OCI-LY3 (cell line): ENCODE results near the gene LRP2BP.
"Not testable (repeated sequence)": the region's sequence is repeated elsewhere in the genome, so short reads cannot be mapped to it uniquely, and the experiment has no call there.

ENCODE experiments used
- H2AFZ ChIP-seq: fragments of 200-600, 300-600 bp; shearing (Covaris generic); 2 replicates; pipeline ENCODE4 v1.6.0; 2014; ENCODE audit warnings: antibody characterized with exemption, low read depth, low read length
- H3K27ac ChIP-seq: fragments of 200-600, 300-600 bp; sonication (generic); 2 replicates; pipeline ENCODE4 v1.5.1; 2014; ENCODE audit warnings: mild to moderate bottlenecking, low read length, moderate library complexity, mixed read lengths
- H3K27me3 ChIP-seq: fragments of 200-600, 300-600 bp; sonication (generic); 2 replicates; pipeline ENCODE4 v1.6.1; 2014; ENCODE audit warnings: low read depth, low read length, mixed read lengths
- H3K36me3 ChIP-seq: fragments of 200-600, 300-600 bp; sonication (generic); replicated peaks from 2 replicates; pipeline ENCODE3; 2014; ENCODE audit warnings: low read depth, low read length, mixed read lengths
- H3K4me1 ChIP-seq: fragments of 300-600, 200-600 bp; sonication (generic); 2 replicates; pipeline ENCODE4 v1.6.1; 2014; ENCODE audit warnings: low read length, mixed read lengths
- H3K4me2 ChIP-seq: fragments of 200-600, 300-600 bp; sonication (generic); 2 replicates; pipeline ENCODE4 v1.6.1; 2014; ENCODE audit warnings: low read length, mixed read lengths
- H3K4me3 ChIP-seq: fragments of 300-600, 200-600 bp; sonication (generic); 2 replicates; pipeline ENCODE4 v1.5.1; 2014; ENCODE audit warnings: antibody characterized with exemption, mild to moderate bottlenecking, low read length, moderate library complexity
- H3K79me2 ChIP-seq: fragments of 300-600, 200-600 bp; shearing (Covaris generic); 2 replicates; pipeline ENCODE4 v1.6.1; 2014; ENCODE audit warnings: mild to moderate bottlenecking, low read length, mixed read lengths
- H3K9ac ChIP-seq: fragments of 300-600, 200-600 bp; shearing (Covaris generic); 2 replicates; pipeline ENCODE4 v1.6.0; 2014; ENCODE audit warnings: mild to moderate bottlenecking, low read length, moderate library complexity
- H3K9me3 ChIP-seq: fragments of 200-600, 300-600 bp; shearing (Covaris generic); 2 replicates; pipeline ENCODE4 v1.6.1; 2014; ENCODE audit warnings: low read length, mixed read lengths; ENCODE audit not compliant: insufficient read depth
- H4K20me1 ChIP-seq: fragments of 200-600, 300-600 bp; sonication (generic); 2 replicates; pipeline ENCODE4 v1.6.1; 2016; ENCODE audit warnings: low read length, mixed read lengths; ENCODE audit not compliant: insufficient read depth
- CTCF ChIP-seq: fragments of 200-600, 300-600 bp; sonication (generic); IDR thresholded peaks from 2 replicates; pipeline ENCODE4 v1.5.1; 2014; ENCODE audit warnings: antibody characterized with exemption, low read length, low read depth
- EZH2phosphoT487 ChIP-seq: fragments of 200-600 bp; shearing (Covaris generic); IDR thresholded peaks from 2 replicates; pipeline ENCODE4 v1.6.1; 2018; ENCODE audit warnings: antibody characterized with exemption, mixed run types, low read depth

LRP2BP gene

GRCh38 chr4:185334326-185334725, 61.4 kb downstream of the LRP2BP start:
- Histone ChIP-seq H4K20me1 (no peaks in the 10 kb centered on the region), H3K9ac (no peak overlapping the region), H3K4me2 (no peak overlapping the region), H3K27me3 (no peaks in the 10 kb centered on the region), H2AFZ (no peak overlapping the region), H3K4me3 (no peak overlapping the region), H3K4me1 (no peaks in the 10 kb centered on the region), H3K9me3 (no peaks in the 10 kb centered on the region), H3K36me3 (no peaks in the 10 kb centered on the region), H3K27ac (no peak overlapping the region), H3K79me2 (no peaks in the 10 kb centered on the region)
- TF ChIP-seq EZH2phosphoT487 (no peak), CTCF (no peak)

GRCh38 chr4:185332575-185333464, 62.9 kb downstream of the LRP2BP start:
- no peak overlapping the region for H3K9ac ChIP-seq

GRCh38 chr4:185329879-185330510, 65.7 kb downstream of the LRP2BP start:
- not testable (repeated sequence) for H3K36me3 ChIP-seq, H3K4me2 ChIP-seq, H3K27ac ChIP-seq, H3K79me2 ChIP-seq, H3K9ac ChIP-seq, H3K4me3 ChIP-seq, H2AFZ ChIP-seq, H4K20me1 ChIP-seq, H3K9me3 ChIP-seq, H3K27me3 ChIP-seq, H3K4me1 ChIP-seq

More at GRCh38 chr4:185332575-185333464, 62.9 kb downstream of the LRP2BP start:
- no peaks in the 10 kb centered on the region for H3K27me3 ChIP-seq
- no peaks in the 10 kb centered on the region for H4K20me1 ChIP-seq
- H2AFZ ChIP-seq, result no peak overlapping the region
- H3K9me3 ChIP-seq, result no peaks in the 10 kb centered on the region
- H3K4me3 ChIP-seq, result no peak overlapping the region
- H3K4me1 ChIP-seq, result no peaks in the 10 kb centered on the region
- H3K4me2 ChIP-seq, result no peak overlapping the region
- no peak for TF ChIP-seq EZH2phosphoT487
- TF ChIP-seq CTCF, result no peak
- H3K36me3 ChIP-seq, result no peaks in the 10 kb centered on the region
- H3K27ac ChIP-seq, result no peak overlapping the region
- no peaks in the 10 kb centered on the region for H3K79me2 ChIP-seq

- Histone ChIP-seq H3K9me3 (no peaks in the 10 kb centered on the region), H3K4me1 (no peaks in the 10 kb centered on the region), H4K20me1 (no peaks in the 10 kb centered on the region), H3K4me2 (no peak overlapping the region), H2AFZ (no peak overlapping the region), H3K27me3 (no peaks in the 10 kb centered on the region), H3K79me2 (no peaks in the 10 kb centered on the region), H3K9ac (no peak overlapping the region), H3K36me3 (no peaks in the 10 kb centered on the region), H3K4me3 (no peak overlapping the region), H3K27ac (no peak overlapping the region)
- TF ChIP-seq CTCF (no peak), EZH2phosphoT487 (no peak)
These were observed 67.1 kb downstream of the LRP2BP start for GRCh38 chr4:185328586-185328985.

GRCh38 chr4:185325721-185326120, 70.0 kb downstream of the LRP2BP start:
- H3K4me2 ChIP-seq, H3K9ac ChIP-seq, H3K27ac ChIP-seq, H3K4me1 ChIP-seq, H3K4me3 ChIP-seq, H2AFZ ChIP-seq, H4K20me1 ChIP-seq, H3K27me3 ChIP-seq, H3K9me3 ChIP-seq, H3K36me3 ChIP-seq, H3K79me2 ChIP-seq: not testable (repeated sequence)

- not testable (repeated sequence) for H3K9ac ChIP-seq, H3K4me1 ChIP-seq, H3K4me3 ChIP-seq, H3K36me3 ChIP-seq, H4K20me1 ChIP-seq, H3K27me3 ChIP-seq, H3K79me2 ChIP-seq, H3K27ac ChIP-seq, H3K4me2 ChIP-seq, H3K9me3 ChIP-seq, H2AFZ ChIP-seq
These were observed 71.4 kb downstream of the LRP2BP start for GRCh38 chr4:185324361-185324760.
